ENCODE results near the gene ANKRD44.

Gene ANKRD44

DNA sequence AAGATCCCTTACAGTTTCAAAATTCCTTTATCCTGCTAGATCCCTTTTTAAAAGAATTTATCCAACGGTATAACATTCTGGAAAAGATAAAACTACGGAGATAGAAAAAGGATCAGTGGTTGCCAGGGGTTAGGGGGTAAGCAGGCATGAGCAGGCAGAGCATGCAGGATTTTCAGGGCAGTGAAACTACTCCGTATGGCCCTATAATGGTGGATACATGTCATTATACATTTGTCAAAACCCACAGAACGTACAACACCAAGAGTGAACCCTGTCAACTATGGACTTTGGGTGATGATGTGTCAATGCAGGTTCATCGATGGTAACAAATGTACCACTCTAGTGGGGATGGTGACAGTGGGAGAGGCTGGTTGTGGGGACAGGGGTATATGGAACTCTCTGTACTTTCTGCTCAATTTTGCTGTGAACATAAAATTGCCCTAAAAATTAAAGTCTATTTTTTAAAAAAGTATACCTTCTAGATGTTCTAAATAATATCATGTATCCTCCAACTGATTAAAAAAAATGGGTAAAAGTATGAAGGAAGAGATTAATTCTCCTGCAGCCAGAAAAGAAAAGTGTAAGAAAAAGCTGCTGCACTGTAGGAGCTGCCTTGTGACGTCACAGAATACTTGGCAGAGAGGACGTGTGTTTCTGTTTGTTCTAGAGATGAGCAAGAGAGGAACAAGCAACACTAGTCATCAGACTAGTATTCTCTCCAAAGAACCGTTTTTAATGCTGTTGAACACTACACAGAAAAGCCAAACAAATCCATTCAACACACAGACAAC is 23.6 kb downstream of the ANKRD44 start:
- TF ChIP-seq, protein P1, sequence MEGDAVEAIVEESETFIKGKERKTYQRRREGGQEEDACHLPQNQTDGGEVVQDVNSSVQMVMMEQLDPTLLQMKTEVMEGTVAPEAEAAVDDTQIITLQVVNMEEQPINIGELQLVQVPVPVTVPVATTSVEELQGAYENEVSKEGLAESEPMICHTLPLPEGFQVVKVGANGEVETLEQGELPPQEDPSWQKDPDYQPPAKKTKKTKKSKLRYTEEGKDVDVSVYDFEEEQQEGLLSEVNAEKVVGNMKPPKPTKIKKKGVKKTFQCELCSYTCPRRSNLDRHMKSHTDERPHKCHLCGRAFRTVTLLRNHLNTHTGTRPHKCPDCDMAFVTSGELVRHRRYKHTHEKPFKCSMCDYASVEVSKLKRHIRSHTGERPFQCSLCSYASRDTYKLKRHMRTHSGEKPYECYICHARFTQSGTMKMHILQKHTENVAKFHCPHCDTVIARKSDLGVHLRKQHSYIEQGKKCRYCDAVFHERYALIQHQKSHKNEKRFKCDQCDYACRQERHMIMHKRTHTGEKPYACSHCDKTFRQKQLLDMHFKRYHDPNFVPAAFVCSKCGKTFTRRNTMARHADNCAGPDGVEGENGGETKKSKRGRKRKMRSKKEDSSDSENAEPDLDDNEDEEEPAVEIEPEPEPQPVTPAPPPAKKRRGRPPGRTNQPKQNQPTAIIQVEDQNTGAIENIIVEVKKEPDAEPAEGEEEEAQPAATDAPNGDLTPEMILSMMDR (IDR thresholded peaks at IDR 0.05; ENCODE audit: insufficient read depth, low read length, missing control alignments), result no peak
- no peak overlapping the region for H3K4me3 ChIP-seq (ENCODE audit: low read depth, low read length)
- peak; percentile 92 for DNase-seq (ENCODE audit: low read depth, low spot score)
- POLR2A ChIA-PET, result no interaction called here
- CTCF ChIA-PET, result no interaction called here

DNA sequence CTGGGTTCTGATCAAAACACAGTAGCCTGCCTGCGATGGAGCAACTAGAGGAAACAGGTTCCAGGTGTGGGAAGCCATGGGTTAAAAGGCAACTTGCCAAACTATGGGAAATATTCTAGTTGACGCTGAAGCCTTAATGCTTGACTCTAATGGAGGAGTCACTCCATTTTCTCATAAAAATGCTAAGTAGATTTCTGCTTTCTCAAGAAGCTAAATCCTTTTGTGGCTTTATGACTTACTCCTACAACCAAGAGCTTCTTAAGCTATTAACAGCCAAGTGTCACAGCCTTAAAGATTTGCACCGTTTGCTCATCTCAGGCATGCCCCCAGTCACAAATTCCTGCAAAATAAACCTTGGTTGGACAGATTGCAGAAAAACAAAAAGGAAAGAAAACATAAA is 25.2 kb downstream of the ANKRD44 start:
- TF ChIP-seq, protein P1 (IDR thresholded peaks at IDR 0.05; ENCODE audit: insufficient read depth, low read length, missing control alignments), result no peak
- no peak for DNase-seq (ENCODE audit: low read depth, low spot score)
- ChIA-PET CTCF (interaction anchor here (0.9 to 1.4 kb wide), 2 partner anchors 9 to 172 kb away, joined by 3 to 5 read pairs; no protein-coding TSS in a partner anchor), POLR2A (no interaction called here)
- H3K4me3 ChIP-seq (ENCODE audit: low read depth, low read length), result no peak overlapping the region

DNA sequence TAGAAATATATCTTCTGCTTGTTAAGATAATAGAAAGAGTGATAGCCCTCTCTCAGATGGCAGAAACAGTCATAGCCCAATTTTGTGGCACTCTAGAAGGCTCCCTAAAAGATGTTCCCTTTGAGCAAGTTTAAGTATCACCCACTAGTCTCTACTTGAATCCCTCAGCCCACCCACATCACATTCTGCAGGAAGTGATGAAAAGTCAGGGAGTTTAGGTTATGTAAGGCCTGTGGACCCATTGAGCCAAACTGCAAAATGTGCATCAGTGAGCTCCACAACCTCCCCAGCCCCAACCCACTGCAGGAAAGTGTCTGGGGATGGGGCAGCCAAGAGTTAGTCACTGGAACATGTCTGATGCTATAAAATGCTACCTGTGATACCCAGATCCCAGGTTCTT is 25.6 kb downstream of the ANKRD44 start:
- ChIA-PET CTCF (interaction anchor here (0.9 to 1.4 kb wide), 2 partner anchors 10 to 172 kb away, joined by 3 to 5 read pairs; no protein-coding TSS in a partner anchor), POLR2A (no interaction called here)
- DNase-seq (ENCODE audit: low read depth, low spot score), result no peak

DNA sequence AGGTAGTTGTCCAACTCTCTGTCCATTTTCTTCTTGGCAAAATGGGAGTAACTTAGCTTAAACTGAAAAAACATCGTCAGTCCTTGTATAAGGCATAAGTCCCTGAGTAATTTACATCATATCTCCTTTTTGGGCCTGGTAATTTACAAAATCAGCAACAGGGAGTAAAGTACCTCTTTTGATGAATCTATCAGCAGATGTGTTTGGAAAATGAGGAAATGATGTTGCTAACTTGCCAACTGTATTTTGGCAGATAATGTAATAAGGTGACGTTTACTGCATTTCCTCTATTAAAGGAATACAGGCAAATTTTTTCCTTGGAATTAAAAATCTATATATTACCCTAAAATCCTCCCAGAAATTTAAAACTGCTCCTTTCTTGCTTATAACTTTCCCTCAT is 29.2 kb downstream of the ANKRD44 start:
- DNase-seq (ENCODE audit: low read depth, low spot score), result no peak
- H3K4me3 ChIP-seq (ENCODE audit: low read depth, low read length), result no peak overlapping the region
- POLR2A ChIA-PET, result no interaction called here
- CTCF ChIA-PET, result interaction anchor here (1.1 to 1.6 kb wide), 2 partner anchors 49 to 87 kb away, joined by 3 read pairs; no protein-coding TSS in a partner anchor
- TF ChIP-seq, protein P1 (IDR thresholded peaks at IDR 0.05; ENCODE audit: insufficient read depth, low read length, missing control alignments), result no peak

More for the DNA sequence above, 25.6 kb downstream of the ANKRD44 start:
- H3K4me3 ChIP-seq (ENCODE audit: low read depth, low read length), result no peak overlapping the region
- TF ChIP-seq, protein P1 (IDR thresholded peaks at IDR 0.05; ENCODE audit: insufficient read depth, low read length, missing control alignments), result no peak

DNA sequence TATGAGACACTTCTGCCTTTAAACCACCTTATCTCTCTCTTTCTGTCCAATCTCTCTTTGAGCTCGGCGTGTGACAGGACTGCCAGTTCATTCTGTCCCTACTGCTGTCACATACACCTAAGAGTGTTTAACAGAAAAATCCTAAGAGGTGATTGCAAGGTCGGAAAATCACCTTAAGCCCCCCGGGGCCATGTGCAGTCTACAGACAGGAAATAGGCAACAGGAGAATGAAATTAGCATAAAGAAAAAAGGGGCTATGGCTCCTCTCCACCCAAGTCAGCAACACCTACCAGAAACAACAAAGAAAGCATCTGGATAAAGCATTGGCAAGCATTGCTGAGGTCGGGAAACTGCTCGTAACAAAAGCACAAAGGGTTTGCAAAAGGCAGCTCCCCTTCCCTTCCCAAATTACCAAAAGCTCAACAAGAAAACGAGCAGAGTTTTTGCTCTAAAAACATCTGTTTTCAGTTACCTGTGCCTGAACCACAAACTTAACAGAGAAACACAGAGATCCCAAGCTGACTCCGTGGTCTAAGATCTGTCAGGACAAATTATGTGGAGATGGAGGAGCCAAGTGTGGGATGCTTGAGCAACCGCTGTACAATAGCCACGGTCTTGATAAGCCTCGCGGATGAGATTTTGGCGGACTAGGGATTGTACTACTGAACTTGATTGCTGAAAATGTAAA is 30.4 kb downstream of the ANKRD44 start:
- ChIA-PET CTCF (interaction anchor here (1.1 to 1.8 kb wide), 3 partner anchors 31 to 85 kb away, joined by 3 to 7 read pairs (median 3); no protein-coding TSS in a partner anchor), POLR2A (no interaction called here)
- TF ChIP-seq, protein P1 (IDR thresholded peaks at IDR 0.05; ENCODE audit: insufficient read depth, low read length, missing control alignments), result no peak
- H3K4me3 ChIP-seq (ENCODE audit: low read depth, low read length), result no peak overlapping the region
- DNase-seq (ENCODE audit: low read depth, low spot score), result no peak

Measured in AG04449 (cell line).